ENCODE measurements around the gene PSME3IP1. TPM values are rescaled to one million over a fixed set of nuclear protein-coding genes. Genes with fewer than 3 reads are reported as not detected.

PSME3IP1 gene
- total RNA-seq, 4 donors from 2014 or later, result 38.8 to 68.9 (median 64.9) TPM

DNA sequence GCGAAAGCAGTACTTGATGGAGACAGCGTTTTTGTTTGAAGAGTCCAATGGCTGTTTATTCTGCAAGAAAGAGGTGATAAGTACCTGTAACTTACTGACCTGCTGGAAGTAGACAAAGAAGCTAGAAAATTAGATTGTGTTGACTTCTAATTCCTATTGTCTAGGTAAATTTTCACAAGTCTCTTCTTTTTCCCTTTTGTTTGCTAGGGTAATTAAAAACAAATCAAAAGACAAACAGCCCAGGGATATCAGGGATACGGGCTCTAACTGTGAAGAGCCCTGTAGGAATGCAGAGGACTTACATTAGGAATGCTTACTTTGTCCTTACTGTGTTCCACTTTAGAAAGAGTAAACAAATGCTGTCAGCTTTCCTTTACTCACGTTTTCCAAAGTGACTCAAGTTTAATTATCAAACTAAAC is 7.0 kb downstream of the PSME3IP1 start:
- no peak for TF ChIP-seq POLR2A (IDR thresholded peaks at IDR 0.05)
- TF ChIP-seq, protein P1, sequence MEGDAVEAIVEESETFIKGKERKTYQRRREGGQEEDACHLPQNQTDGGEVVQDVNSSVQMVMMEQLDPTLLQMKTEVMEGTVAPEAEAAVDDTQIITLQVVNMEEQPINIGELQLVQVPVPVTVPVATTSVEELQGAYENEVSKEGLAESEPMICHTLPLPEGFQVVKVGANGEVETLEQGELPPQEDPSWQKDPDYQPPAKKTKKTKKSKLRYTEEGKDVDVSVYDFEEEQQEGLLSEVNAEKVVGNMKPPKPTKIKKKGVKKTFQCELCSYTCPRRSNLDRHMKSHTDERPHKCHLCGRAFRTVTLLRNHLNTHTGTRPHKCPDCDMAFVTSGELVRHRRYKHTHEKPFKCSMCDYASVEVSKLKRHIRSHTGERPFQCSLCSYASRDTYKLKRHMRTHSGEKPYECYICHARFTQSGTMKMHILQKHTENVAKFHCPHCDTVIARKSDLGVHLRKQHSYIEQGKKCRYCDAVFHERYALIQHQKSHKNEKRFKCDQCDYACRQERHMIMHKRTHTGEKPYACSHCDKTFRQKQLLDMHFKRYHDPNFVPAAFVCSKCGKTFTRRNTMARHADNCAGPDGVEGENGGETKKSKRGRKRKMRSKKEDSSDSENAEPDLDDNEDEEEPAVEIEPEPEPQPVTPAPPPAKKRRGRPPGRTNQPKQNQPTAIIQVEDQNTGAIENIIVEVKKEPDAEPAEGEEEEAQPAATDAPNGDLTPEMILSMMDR (IDR thresholded peaks at IDR 0.05), result no peak
- 74 to 77% methylated on average over 4 of the region's 4 CpGs for WGBS, 2 donors

DNA sequence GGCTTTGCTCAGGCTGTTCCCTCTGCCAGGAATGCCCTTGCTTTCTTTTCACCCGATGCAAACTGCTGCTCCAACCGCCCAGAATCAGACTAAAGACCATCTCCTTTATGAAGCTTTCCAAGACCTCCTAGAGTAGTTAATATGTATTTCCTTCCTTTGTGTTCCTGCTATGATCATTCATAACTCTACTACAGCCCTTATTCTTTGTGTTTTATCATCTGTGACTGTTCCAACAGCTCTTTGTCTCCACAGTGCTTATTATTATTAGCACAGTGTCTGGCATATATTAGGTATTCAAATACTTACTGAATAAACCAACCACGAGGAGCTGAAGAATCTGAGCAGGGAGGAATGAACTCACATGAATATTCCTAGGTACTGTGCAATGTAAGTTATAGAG is 7.6 kb downstream of the PSME3IP1 start:
- WGBS, 2 donors, result 74 to 75% methylated on average over 3 of the region's 3 CpGs
- intact Hi-C loops (cut with DNase I; ENCODE audit: low total_unique reads), result no loop called here
- H3K4me3 ChIP-seq (ENCODE audit: low read depth, poor library complexity, severe bottlenecking), result no peak overlapping the region
- no peak for TF ChIP-seq POLR2A (IDR thresholded peaks at IDR 0.05)
- TF ChIP-seq, protein P1 (IDR thresholded peaks at IDR 0.05), result no peak
- DNase-seq (ENCODE audit: low spot score in 2 of 2), result no peak

More for the DNA sequence above, 7.0 kb downstream of the PSME3IP1 start:
- no peak for DNase-seq (ENCODE audit: low spot score in 2 of 2)
- no peak overlapping the region for H3K4me3 ChIP-seq (ENCODE audit: low read depth, poor library complexity, severe bottlenecking)
- intact Hi-C loops (cut with DNase I; ENCODE audit: low total_unique reads), result no loop called here

DNA sequence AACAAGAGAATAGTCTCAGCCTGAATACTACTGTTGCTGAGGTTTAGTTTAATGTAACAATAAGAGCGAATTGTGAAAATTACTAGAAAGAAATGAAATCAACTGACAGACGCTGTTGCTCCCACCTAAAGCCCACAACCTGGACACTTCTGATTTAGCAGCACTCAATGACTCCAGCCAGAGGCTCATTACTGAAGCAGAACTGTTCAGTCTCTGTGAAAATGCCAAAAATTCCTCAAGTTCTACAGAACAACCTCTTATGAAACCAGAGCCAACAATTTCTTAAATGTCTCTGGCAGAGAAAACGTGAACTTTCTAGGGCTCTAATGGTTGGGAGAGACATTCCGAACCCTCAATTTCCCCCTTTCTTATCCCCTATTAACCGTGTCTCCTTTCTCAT is 9.9 kb downstream of the PSME3IP1 start:
- no peak overlapping the region for H3K4me3 ChIP-seq (ENCODE audit: low read depth, poor library complexity, severe bottlenecking)
- WGBS, 2 donors, result 81 to 83% methylated on average over 5 of the region's 5 CpGs
- intact Hi-C loops (cut with DNase I; ENCODE audit: low total_unique reads), result no loop called here
- DNase-seq (ENCODE audit: low spot score in 2 of 2), result no peak
- no peak for TF ChIP-seq POLR2A (IDR thresholded peaks at IDR 0.05)

DNA sequence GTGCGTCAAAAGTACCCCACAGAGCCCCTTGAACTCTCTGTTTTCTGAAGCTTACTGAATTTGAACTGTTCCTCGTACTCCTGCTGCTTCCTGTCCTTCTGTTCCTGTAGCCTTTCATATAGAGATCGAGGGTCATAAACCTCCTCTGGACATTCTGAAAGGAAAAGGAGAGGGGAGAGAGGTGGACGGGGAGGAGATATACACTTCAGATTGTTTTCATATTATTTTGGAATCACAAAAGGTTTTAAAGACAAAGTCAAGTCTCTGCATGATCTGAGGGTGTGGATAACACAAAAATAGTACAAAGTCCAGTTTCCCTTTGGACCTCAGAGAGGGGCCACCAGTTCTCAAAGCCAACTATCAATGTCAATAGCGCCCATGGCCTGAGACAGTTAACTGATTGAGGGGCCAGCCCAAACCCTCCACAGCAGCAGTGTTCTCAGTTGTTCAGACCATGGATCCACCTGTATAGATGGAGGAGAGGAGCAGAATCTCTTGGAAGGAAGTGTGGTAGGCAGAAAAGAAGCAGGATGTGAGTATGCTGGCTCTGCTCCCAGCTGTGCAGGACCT is 13.0 kb downstream of the PSME3IP1 start:
- intact Hi-C loops (cut with DNase I; ENCODE audit: low total_unique reads), result no loop called here
- H3K4me3 ChIP-seq (ENCODE audit: low read depth, poor library complexity, severe bottlenecking), result no peak overlapping the region
- 73 to 88% methylated on average over 5 of the region's 5 CpGs for WGBS, 2 donors
- no peak for TF ChIP-seq POLR2A (IDR thresholded peaks at IDR 0.05)
- DNase-seq (ENCODE audit: low spot score in 2 of 2), result no peak

DNA sequence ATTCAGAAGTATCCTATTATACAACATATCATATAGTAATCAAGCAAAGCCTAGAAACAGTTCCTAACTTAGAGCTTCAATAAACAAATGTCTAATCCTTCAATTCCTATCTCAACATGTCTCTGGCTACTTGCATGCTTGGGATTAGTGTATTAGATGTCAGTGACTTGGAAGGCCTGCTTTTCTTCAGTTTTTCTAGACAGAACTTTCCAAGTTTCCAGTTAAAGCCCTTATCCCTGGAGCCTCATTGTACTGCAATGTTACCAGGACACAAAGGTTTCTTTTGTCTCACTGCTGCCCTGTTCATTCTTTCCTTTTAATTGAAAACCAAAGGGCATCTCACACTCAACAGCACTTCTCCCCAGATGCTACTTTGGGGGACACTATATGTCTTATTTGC is 16.5 kb downstream of the PSME3IP1 start:
- intact Hi-C loops (cut with DNase I; ENCODE audit: low total_unique reads), result loop anchor here (5.0 kb wide), 1 partner anchor 82 kb away; no protein-coding TSS in a partner anchor
- no peak overlapping the region for H3K4me3 ChIP-seq (ENCODE audit: low read depth, poor library complexity, severe bottlenecking)
- DNase-seq (ENCODE audit: low spot score in 2 of 2), result no peak
- TF ChIP-seq, protein P1 (IDR thresholded peaks at IDR 0.05), result no peak
- TF ChIP-seq POLR2A (IDR thresholded peaks at IDR 0.05), result no peak

DNA sequence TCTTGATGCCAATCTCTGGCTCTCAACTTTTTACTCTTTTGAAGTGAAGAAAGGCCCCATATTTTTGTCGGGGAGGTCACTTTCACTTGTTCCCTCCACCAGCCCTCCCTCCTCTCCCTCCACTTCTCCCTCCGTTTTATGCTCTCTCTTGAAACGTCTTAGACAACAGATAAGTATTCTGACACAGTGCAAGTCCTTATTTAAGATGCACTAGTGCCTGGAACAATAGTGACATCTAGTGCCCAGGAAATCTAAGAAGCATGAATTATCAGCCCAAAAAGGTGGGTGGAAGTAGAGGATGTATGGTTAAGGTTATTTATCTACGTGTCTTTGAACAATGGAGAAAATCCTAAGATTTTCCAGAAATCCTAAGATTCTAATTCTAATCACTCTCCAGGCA is 17.9 kb downstream of the PSME3IP1 start:
- TF ChIP-seq, protein P1 (IDR thresholded peaks at IDR 0.05), result no peak
- no peak for TF ChIP-seq POLR2A (IDR thresholded peaks at IDR 0.05)
- WGBS, 2 donors, result 9 to 13% methylated on average over 4 of the region's 4 CpGs
- intact Hi-C loops (cut with DNase I; ENCODE audit: low total_unique reads), result loop anchor here (5.0 kb wide), 1 partner anchor 81 kb away; no protein-coding TSS in a partner anchor
- no peak for DNase-seq (ENCODE audit: low spot score in 2 of 2)
- no peak overlapping the region for H3K4me3 ChIP-seq (ENCODE audit: low read depth, poor library complexity, severe bottlenecking)

DNA sequence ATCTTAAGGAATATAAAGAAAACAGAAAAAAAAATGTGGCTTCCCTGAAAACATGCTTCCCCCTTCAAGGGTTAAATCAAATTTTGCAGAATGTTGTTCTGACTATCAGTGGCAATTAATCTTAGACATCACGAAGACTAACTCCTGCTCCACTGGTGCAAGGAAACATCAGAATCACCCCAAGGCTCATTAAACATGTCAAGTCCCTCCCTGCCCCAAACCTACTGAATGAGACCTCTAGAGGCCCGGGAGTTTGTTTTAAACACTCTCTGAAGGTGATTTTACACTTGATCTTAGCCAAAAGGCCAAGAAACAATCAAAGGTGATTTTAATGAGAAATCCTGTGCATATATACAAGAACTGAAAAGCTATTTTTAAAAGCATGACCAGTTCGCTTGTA is 18.3 kb downstream of the PSME3IP1 start:
- intact Hi-C loops (cut with DNase I; ENCODE audit: low total_unique reads), result loop anchor here (5.0 kb wide), 1 partner anchor 80 kb away; no protein-coding TSS in a partner anchor

More for the DNA sequence above, 18.3 kb downstream of the PSME3IP1 start:
- H3K4me3 ChIP-seq (ENCODE audit: low read depth, poor library complexity, severe bottlenecking), result no peak overlapping the region
- no peak for DNase-seq (ENCODE audit: low spot score in 2 of 2)
- TF ChIP-seq, protein P1 (IDR thresholded peaks at IDR 0.05), result no peak
- TF ChIP-seq POLR2A (IDR thresholded peaks at IDR 0.05), result no peak
- WGBS, 2 donors, result 49 to 58% methylated on average over 3 of the region's 3 CpGs

Data from lower leg skin (tissue), 4 donors.